22Rv1 (cell line): ENCODE results near the gene CYP21A2.

ENCODE experiments used
- H3K27ac ChIP-seq: fragments of 450-650 bp; 2 replicates; pipeline ENCODE4 v1.5.1; 2017
- ZFX ChIP-seq: fragments of 450-650 bp; IDR thresholded peaks from 2 replicates; pipeline ENCODE4 v1.6.1; 2017; ENCODE audit warnings: antibody characterized with exemption, borderline replicate concordance
- TF ChIP-seq, protein P1 (sequence below): fragments of 450-650 bp; IDR thresholded peaks from 2 replicates; pipeline ENCODE4 v1.5.1; 2017; ENCODE audit warnings: mild to moderate bottlenecking

CYP21A2 gene

DNA sequence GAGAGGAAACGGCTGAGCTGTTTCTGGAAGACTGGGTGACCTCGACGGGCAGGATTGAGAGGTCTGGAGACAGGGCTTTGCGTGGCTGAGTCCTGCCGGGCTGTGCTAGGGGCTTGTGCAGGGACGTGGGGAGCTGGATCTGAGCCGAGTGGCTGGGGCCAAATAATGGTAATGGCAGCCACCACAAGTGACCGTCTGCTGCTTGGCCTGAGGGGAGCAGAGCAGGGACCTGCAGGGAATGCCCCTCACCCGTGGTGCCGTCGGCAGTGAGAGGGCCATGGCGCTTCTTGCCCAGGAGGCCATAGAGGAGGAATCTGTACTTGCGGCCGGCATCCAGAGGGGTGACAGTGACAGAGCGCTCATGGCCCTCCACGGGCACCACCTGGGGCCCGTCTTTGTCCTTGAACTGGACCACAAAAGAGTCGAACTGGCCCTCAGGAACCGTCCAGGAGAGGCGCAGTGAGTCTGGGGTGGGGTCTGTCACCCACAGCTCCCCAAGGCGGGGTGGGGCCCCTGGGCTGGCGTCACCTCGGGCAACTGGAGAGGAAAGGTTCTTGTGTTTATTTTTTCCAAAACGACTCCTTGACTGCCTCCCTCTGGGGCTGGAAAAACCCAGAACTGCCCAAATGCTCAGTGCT lies 31.8 kb downstream of the CYP21A2 start:
- TF ChIP-seq ZFX = no peak
- TF ChIP-seq, protein P1, sequence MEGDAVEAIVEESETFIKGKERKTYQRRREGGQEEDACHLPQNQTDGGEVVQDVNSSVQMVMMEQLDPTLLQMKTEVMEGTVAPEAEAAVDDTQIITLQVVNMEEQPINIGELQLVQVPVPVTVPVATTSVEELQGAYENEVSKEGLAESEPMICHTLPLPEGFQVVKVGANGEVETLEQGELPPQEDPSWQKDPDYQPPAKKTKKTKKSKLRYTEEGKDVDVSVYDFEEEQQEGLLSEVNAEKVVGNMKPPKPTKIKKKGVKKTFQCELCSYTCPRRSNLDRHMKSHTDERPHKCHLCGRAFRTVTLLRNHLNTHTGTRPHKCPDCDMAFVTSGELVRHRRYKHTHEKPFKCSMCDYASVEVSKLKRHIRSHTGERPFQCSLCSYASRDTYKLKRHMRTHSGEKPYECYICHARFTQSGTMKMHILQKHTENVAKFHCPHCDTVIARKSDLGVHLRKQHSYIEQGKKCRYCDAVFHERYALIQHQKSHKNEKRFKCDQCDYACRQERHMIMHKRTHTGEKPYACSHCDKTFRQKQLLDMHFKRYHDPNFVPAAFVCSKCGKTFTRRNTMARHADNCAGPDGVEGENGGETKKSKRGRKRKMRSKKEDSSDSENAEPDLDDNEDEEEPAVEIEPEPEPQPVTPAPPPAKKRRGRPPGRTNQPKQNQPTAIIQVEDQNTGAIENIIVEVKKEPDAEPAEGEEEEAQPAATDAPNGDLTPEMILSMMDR = no peak
- no peak overlapping the region for H3K27ac ChIP-seq

DNA sequence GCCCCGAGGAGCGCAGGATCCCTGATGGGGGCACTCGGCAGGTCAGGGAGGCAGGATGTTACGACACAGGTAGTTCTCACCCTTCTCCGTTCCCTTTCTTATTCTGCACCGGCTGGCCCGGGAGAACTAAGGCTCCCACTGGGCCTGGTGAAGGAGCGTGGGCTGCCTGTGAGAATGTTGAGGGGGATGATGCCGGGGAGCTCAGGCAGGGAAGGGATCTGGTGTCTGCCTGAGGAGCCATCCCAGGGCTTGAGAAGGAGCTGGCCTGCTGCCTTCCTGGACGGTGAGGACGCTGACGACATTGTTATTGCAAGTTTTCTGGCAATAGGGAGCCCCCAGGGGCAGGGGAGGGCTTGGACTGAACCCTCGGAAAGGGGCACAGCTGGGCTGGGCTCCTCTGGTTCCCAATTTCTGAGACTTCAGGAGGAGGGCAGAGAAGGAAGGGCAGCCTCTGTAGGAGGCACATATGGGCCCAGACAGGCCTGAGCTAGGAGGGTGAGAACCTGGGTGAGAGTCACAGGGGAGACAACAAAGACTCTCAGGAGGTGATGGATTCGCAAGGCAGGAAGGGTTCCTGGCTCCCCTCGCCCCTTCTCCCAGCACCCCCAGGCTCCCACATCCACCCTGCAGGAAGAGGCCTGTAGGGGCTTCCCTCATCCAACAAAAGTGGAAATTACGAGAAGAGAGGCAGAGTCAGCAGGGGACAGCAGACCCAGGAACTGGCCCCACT lies 32.8 kb downstream of the CYP21A2 start:
- no peak overlapping the region for H3K27ac ChIP-seq
- no peak for TF ChIP-seq ZFX
- TF ChIP-seq, protein P1 = no peak

DNA sequence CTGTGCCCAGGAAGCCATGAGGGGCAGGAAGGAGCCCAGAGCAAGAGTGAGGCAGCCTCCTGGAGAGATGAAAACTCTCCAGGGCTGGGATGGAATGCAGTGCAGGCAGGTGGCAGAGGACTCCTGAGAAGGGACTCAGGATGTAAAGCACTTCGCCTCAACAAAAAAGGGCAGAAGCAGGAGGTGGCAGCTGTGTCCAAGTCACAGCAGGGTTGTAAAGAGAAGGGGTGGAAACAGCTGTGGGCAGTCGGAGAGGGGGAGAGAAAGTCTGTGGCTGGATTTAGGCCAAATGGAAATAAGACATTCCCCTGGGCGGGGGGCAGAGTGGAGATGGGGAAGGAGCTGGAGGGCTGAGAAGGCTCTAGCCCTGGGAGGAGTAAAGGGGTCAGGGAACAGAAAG lies 34.9 kb downstream of the CYP21A2 start:
- no peak overlapping the region for H3K27ac ChIP-seq
- TF ChIP-seq ZFX = no peak
- TF ChIP-seq, protein P1 = no peak

DNA sequence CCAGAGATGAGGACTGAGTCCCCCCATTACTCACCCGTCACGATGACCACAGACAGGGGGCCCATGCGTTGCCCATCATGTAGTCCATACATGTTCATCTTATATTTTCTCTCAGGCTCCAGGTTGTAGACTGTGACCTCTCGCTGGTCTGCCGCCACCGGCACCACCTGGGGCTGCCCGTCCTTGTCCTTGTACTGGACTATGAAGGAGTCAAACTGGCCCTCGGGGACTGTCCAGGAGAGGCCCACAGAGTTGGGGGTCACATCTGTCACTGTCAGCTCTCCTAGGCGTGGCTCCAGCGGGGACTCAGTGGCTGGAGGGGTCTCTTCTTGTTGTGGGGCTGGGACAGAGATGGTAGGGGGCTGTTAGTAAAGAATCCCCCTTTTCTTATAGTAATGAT lies 35.4 kb downstream of the CYP21A2 start:
- no peak for TF ChIP-seq ZFX
- TF ChIP-seq, protein P1 = no peak
- no peak overlapping the region for H3K27ac ChIP-seq

DNA sequence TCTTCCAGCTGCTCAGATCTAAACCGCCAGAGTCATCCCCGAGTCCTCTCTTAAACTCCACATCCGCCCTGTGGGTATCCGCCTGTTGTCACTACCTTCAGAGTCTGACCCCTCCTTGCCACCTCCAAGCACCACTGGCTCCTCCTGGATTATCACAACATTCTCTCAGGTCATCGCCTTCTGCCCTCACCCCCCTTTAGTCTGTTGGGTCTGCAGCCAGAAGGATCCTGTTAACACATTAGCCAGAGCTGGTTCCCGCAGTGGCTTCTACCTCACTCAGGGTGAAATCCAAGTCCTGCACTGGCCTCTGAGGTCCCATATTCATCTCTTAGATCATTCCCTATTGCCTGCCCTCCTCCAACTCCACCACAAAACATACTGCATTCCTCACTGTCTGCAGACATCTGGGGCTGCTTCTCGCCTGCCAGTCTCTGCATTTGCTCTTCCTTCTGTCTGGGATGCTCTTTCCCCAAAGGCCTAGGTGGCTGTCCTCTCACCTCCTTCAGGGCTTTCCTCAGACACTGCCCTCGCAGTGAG lies 36.8 kb downstream of the CYP21A2 start:
- TF ChIP-seq ZFX = no peak
- TF ChIP-seq, protein P1 = no peak

DNA sequence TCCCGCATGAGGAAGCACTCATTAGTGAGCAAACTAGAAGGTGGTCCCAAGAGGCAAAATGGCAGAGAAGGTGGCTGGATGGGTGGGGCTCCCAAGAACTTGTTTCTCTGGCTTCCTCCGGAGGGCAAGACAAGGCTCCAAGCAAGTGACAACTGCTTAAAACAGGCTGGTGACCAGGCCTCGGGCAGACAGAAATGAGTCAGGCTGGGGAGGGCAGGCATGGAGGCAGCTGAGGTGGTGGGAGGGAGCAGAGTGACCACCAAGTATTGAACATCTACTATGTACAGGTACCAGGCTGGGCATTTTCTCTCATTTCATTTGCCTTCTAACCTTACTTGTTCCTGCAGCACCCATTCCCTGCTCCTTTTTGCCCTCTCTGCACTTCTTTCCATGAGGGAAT lies 37.6 kb downstream of the CYP21A2 start:
- no peak overlapping the region for H3K27ac ChIP-seq
- TF ChIP-seq ZFX = no peak
- TF ChIP-seq, protein P1 = no peak

More for the DNA sequence above, 36.8 kb downstream of the CYP21A2 start:
- no peak overlapping the region for H3K27ac ChIP-seq

DNA sequence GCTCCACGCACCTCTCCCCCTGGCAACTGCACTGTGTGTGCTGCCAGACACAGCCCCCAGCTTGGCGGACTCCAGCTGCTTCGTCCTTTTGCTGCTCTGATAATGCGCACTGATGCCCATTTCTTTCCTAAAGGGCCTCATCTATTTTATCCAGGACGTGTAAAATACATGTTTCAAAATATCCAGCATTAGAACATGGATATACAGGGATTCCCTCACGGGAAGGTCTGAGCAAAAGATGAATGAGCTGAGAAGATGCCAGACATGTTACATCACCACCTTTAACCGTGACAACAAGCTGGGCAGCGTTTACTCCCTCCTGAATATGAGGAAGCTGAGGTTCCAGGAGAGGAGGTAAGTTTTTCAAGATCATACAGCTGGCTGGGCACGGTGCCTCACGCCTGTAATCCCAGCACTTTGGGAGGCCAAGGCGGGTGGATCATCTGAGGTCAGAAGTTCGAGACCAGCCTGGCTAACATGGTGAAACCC lies 38.1 kb downstream of the CYP21A2 start:
- TF ChIP-seq, protein P1 = no peak
- no peak for TF ChIP-seq ZFX
- H3K27ac ChIP-seq = no peak overlapping the region
